AG04450 (cell line): Measurements from ENCODE around the gene MACROD2. TPM values are rescaled to one million over a fixed set of nuclear protein-coding genes. Genes with fewer than 3 reads are reported as not detected.

Experiments
- CTCF ChIA-PET: fragments of 300-600, 350-600 bp; formaldehyde crosslinking; extraction: SDS; loops from one replicate; lab custom pipeline; 2022; ENCODE audit warnings: antibody characterized with exemption, inconsistent platforms; lab: Charles Lee
- POLR2A ChIA-PET: fragments of 350-600 bp; formaldehyde crosslinking; extraction: SDS; loops from one replicate; lab custom pipeline; 2021; ENCODE audit warnings: antibody characterized with exemption, inconsistent platforms; lab: Yijun Ruan, JAX
- DNase-seq: peaks from one replicate; pipeline ENCODE4 v3.0.0-alpha.2; 2011; ENCODE audit warnings: low read depth, low spot score
- H3K27ac ChIP-seq: one replicate; pipeline ENCODE4 v1.5.1; 2012; ENCODE audit warnings: low read depth, low read length, control low read depth
- H3K27me3 ChIP-seq: one replicate; pipeline ENCODE4 v1.6.0; 2012; ENCODE audit warnings: low read length; ENCODE audit not compliant: control insufficient read depth, insufficient read depth
- H3K4me3 ChIP-seq: 2 replicates; pipeline ENCODE4 v1.5.1; 2011; ENCODE audit warnings: mild to moderate bottlenecking, low read depth, low read length, control low read depth
- H3K9me3 ChIP-seq: 2 replicates; pipeline ENCODE4 v1.5.1; 2012; ENCODE audit warnings: low read length; ENCODE audit not compliant: control insufficient read depth, insufficient read depth
- polyA plus RNA-seq: library from polyadenylated mRNA; depleted of rRNA; stranded (reverse); fragments of >200 nt; gene quantifications from 2 replicates; pipeline ENCODE4 v1.2.3, GENCODE V29; 2011
- TF ChIP-seq, protein P1 (sequence below): IDR thresholded peaks from 2 replicates; pipeline ENCODE4 v1.5.1; 2011; ENCODE audit warnings: low read depth, low read length, control low read depth, inconsistent platforms

MACROD2 gene
- polyA plus RNA-seq, 1 experiment: 0.02 TPM

DNA sequence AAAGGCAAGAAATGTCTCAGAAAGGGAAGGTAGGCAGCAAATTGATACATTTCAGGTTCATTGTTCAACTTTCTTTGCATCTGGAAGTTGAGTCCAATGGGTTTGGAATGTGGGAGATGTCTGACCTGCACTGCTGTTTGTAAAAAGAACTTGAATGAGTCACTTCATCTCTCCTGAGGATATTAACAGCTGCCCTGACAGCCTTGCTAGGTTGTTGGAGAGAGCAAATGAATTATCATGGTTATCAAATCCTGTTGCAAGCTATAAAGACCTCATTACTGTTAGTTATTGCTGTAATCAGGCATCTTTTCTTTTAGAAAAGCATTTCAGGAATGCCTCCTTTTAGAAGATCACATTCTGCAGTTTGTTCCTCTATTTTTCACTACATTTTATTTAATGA lies 365.1 kb downstream of the MACROD2 start:
- ChIA-PET POLR2A (no interaction called here), CTCF (interaction anchor here (3.1 kb wide), 1 partner anchor 23 kb away, joined by 10 read pairs; the partner anchor contains the start of gene FLRT3)
- Histone ChIP-seq H3K4me3 (no peak overlapping the region), H3K27me3 (no peaks in the 10 kb centered on the region), H3K9me3 (no peaks in the 10 kb centered on the region), H3K27ac (no peak overlapping the region)
- DNase-seq: no peak
- TF ChIP-seq, protein P1, sequence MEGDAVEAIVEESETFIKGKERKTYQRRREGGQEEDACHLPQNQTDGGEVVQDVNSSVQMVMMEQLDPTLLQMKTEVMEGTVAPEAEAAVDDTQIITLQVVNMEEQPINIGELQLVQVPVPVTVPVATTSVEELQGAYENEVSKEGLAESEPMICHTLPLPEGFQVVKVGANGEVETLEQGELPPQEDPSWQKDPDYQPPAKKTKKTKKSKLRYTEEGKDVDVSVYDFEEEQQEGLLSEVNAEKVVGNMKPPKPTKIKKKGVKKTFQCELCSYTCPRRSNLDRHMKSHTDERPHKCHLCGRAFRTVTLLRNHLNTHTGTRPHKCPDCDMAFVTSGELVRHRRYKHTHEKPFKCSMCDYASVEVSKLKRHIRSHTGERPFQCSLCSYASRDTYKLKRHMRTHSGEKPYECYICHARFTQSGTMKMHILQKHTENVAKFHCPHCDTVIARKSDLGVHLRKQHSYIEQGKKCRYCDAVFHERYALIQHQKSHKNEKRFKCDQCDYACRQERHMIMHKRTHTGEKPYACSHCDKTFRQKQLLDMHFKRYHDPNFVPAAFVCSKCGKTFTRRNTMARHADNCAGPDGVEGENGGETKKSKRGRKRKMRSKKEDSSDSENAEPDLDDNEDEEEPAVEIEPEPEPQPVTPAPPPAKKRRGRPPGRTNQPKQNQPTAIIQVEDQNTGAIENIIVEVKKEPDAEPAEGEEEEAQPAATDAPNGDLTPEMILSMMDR: no peak

DNA sequence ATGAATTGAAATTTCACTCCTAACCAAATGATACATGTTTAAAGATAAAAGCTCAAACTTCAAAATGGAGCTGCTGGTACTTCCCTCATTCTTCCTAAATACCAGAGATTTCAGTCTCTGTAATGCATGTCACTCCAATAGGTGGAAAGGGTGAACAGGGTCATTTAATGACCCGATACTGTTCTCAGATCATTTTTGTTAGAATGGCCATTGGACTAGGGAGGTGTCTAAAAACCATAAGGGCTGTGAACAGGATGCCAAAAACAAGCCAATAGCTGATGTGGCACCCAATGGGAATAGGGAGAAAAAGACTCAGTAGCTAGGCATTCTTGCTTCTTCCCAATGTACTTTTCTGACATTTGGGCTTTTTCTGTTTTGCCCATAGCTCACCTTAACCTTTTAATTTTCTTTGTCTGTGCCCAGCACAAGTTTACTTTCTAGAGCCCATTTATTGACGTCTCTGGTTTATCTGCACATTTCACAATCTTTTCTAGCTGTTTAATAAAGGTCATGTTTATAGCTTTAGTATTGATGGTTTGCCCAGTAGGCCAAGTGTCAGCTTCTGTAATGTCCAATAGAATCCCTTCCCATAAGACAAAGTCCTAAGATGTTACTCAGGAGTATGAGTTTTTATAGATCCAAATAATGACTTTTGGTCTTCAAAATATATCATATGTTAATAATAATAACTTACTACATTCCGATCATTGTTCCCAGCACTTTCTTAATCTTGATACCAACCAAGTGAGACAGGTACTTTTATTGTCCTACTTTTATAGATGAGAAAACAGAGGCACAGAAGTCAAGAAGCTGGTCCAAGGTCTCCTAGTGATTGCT lies 366.4 kb downstream of the MACROD2 start:
- no peak for DNase-seq
- TF ChIP-seq, protein P1: no peak
- POLR2A ChIA-PET: interaction anchor here (0.6 kb wide), 1 partner anchor 880 kb away, joined by 6 read pairs; no protein-coding TSS in a partner anchor
- no peaks in the 10 kb centered on the region for H3K27me3 ChIP-seq
- H3K9me3 ChIP-seq: no peaks in the 10 kb centered on the region
- CTCF ChIA-PET: interaction anchor here (1.0 to 3.1 kb wide), 2 partner anchors 24 to 109 kb away, joined by 3 to 10 read pairs; partner anchors contain the start of gene FLRT3
- H3K27ac ChIP-seq: no peak overlapping the region
- H3K4me3 ChIP-seq: no peak overlapping the region

DNA sequence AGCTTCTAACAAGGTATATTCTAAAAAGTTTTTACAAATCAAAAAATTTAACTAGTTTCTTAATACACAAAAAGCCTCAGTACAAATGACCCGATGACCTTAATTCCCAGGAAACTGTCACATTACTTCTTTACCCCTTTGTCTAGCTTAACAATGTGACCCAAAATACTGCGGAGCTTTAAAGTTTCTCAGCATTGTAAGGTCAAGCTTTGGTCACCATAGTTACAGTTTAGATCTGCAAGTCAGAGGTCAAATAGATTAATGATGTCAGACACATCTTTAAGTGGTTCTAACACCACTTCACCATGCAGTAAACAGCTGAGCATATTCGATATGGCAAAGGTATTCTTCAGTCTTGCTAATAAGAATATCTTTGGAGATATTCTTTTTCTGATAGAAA lies 378.9 kb downstream of the MACROD2 start:
- H3K27ac ChIP-seq: no peak overlapping the region
- TF ChIP-seq, protein P1: no peak
- no peaks in the 10 kb centered on the region for H3K27me3 ChIP-seq
- POLR2A ChIA-PET: no interaction called here
- CTCF ChIA-PET: interaction anchor here (1.6 kb wide), 1 partner anchor 37 kb away, joined by 7 read pairs; the partner anchor contains the start of gene FLRT3
- no peaks in the 10 kb centered on the region for H3K9me3 ChIP-seq
- DNase-seq: no peak
- no peak overlapping the region for H3K4me3 ChIP-seq

DNA sequence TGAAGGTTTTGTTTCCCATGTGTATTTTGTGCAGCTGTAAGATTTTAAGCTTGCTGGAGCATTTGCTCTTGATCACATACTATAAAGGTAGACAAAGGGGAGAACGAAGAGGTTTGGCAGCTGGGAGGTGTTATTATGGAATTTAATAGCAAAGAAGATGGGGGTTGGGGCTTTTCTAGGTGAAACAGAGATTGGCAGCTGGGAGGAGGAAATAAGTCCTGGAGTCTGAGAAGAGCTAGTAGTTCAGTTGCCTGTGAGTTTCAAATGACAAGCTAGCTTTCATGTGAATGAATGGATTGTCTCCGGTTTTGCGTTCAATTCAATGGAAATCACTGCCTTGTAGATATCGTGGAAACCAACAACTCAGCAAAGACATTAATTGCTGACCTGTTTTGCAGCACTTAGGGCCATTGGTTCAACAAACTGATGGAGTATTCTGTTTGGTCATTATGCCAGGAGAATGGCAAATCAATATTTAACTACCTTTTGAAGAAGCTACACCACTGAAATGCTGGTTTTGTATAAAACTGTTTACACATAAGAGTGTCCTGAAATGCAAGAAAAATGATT lies 380.2 kb downstream of the MACROD2 start:
- Histone ChIP-seq H3K27ac (no peak overlapping the region), H3K27me3 (no peaks in the 10 kb centered on the region), H3K4me3 (no peak overlapping the region), H3K9me3 (no peaks in the 10 kb centered on the region)
- POLR2A ChIA-PET: no interaction called here
- no peak for DNase-seq
- CTCF ChIA-PET: no interaction called here
- TF ChIP-seq, protein P1: no peak

DNA sequence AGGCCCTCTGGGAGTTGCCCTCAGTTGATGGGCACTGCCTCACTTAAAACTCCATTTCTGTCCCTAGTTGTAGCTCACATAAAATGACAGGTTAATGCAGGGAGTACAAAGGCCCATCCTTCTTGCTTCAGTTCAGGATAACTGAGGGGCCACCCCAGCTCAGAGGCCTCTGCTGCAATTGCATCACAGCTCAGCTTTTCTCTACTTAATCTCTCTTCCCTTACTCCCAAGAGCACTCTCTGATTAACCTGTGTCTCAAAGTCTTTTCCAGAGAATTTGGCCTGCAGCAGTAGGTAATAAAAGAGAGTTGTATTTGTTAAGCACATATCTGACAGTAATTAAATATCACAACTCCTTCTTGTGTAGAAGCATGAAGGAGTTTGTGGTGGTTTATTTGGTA lies 383.0 kb downstream of the MACROD2 start:
- POLR2A ChIA-PET: no interaction called here

More for the DNA sequence above, 383.0 kb downstream of the MACROD2 start:
- Histone ChIP-seq H3K27ac (no peak overlapping the region), H3K27me3 (no peaks in the 10 kb centered on the region), H3K9me3 (no peaks in the 10 kb centered on the region), H3K4me3 (no peak overlapping the region)
- CTCF ChIA-PET: interaction anchor here (0.5 kb wide), 1 partner anchor 44 kb away, joined by 4 read pairs; no protein-coding TSS in a partner anchor
- TF ChIP-seq, protein P1: no peak
- no peak for DNase-seq
